ENCODE measurements around the gene MYL7. TPM values are rescaled to one million over a fixed set of nuclear protein-coding genes. Genes with fewer than 3 reads are reported as not detected.

MYL7 gene
- total RNA-seq, 1 donor from 2014 or later, result 1.6 TPM

DNA sequence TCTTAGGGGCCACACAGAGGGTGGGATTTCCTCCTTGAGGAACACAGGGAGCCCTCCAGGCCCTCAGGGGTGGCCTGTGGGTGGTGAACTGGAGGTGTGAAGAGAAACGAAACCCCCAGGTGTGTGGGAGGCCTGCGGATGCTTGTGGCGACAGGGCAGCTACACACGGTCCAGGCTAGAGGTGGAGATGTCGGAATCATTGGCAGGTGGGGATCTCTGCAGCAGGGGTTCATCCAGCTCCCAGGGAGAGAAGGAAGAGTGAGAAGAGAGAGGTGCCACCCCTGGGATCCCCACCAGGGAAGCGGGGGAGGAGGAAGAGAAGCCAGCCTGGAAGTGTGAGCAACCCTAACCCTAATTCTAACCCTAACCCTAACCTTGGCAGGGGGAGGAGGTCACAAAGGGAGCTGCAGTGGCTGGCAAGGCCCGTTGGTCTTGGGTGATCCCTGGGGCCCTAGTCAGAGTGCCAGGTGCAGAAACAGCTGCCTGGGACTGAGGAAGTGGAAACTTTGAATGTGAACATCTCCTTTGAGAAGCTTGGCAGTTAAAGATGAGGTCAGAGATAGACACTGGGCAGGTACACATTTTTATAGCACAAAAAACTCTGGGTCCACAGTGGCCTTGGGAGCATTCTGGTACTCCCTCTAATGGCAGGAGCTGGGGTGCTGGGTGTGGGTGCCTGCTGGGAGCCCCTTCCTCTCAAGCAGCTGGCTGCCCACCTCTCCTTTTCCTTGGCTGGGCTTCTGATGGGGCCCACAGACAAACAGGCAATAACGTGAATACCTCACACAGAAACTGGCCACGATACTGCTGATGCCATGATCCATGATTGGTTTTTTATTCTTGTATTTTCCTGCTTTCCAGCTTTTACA lies 43.8 kb downstream of the MYL7 start:
- Mint-ChIP-seq H3K27me3 (peaks cover 3% of the 10 kb centered on the region), H3K36me3 (no peaks in the 10 kb centered on the region), H3K9me3 (no peaks in the 10 kb centered on the region), H3K4me3 (no peak overlapping the region), H3K4me1 (ENCODE audit: unreplicated experiment) (peaks cover 10% of the 10 kb centered on the region), H3K27ac (no peak overlapping the region)
- TF ChIP-seq, protein P1, sequence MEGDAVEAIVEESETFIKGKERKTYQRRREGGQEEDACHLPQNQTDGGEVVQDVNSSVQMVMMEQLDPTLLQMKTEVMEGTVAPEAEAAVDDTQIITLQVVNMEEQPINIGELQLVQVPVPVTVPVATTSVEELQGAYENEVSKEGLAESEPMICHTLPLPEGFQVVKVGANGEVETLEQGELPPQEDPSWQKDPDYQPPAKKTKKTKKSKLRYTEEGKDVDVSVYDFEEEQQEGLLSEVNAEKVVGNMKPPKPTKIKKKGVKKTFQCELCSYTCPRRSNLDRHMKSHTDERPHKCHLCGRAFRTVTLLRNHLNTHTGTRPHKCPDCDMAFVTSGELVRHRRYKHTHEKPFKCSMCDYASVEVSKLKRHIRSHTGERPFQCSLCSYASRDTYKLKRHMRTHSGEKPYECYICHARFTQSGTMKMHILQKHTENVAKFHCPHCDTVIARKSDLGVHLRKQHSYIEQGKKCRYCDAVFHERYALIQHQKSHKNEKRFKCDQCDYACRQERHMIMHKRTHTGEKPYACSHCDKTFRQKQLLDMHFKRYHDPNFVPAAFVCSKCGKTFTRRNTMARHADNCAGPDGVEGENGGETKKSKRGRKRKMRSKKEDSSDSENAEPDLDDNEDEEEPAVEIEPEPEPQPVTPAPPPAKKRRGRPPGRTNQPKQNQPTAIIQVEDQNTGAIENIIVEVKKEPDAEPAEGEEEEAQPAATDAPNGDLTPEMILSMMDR (conservative IDR thresholded peaks at IDR 0.05), result no peak
- no peak for DNase-seq (ENCODE audit: extremely low spot score, unreplicated experiment)

DNA sequence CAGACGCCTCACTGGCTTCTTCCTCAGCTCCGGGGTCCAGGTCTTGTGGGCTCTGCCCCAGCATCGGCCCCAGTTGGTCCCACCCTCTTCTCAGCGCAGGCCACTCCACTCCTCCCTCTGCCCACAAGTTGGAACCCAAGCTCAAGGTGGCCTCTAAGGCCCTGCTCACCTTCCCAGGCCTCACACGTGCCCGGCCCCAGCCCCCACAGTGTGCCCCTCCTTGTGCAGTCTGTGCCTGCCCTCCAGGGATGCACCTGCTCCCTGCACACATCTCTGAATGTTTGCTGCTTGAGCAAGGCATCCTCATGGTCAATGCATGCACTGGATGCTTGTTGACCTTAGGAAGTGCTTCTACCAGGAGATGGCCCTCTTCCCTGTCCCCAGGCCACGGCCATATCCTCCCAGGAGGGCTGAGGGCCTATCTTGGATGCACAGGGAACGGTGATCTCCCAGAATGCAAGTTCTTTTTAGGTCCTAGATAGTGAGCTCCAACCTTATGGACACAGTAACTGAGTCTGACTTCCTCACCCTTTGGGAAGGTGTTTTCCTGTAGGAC lies 44.7 kb downstream of the MYL7 start:
- Mint-ChIP-seq H3K36me3 (no peaks in the 10 kb centered on the region), H3K27me3 (no peaks in the 10 kb centered on the region), H3K4me3 (no peak overlapping the region), H3K4me1 (ENCODE audit: unreplicated experiment) (peaks cover 8% of the 10 kb centered on the region), H3K9me3 (no peaks in the 10 kb centered on the region), H3K27ac (no peak overlapping the region)
- no peak for DNase-seq (ENCODE audit: extremely low spot score, unreplicated experiment)
- TF ChIP-seq, protein P1 (conservative IDR thresholded peaks at IDR 0.05), result no peak

DNA sequence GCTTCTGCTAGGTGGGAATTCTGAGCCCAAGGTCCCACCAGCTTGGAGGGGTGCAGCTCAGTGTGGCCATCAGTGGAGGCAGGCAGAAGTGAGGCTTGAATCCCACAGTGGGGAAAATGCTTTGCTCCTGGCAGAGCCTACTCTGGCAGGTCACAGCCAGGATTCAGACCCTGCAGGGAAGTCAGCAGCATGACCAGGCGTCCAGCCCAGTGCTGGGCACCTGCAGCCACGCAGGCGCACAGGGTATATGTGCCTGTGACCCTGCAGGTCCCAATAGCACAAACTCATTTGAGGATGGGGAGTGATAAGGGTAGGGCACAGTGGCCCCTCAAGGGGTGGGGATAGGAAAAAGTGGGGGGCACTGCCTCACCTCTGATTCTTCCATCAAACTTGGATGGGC lies 45.4 kb downstream of the MYL7 start:
- TF ChIP-seq, protein P1 (conservative IDR thresholded peaks at IDR 0.05), result no peak
- Mint-ChIP-seq H3K27ac (no peak overlapping the region), H3K36me3 (no peaks in the 10 kb centered on the region), H3K9me3 (no peaks in the 10 kb centered on the region), H3K4me3 (no peak overlapping the region), H3K4me1 (ENCODE audit: unreplicated experiment) (peaks cover 7% of the 10 kb centered on the region), H3K27me3 (no peaks in the 10 kb centered on the region)
- DNase-seq (ENCODE audit: extremely low spot score, unreplicated experiment), result no peak

DNA sequence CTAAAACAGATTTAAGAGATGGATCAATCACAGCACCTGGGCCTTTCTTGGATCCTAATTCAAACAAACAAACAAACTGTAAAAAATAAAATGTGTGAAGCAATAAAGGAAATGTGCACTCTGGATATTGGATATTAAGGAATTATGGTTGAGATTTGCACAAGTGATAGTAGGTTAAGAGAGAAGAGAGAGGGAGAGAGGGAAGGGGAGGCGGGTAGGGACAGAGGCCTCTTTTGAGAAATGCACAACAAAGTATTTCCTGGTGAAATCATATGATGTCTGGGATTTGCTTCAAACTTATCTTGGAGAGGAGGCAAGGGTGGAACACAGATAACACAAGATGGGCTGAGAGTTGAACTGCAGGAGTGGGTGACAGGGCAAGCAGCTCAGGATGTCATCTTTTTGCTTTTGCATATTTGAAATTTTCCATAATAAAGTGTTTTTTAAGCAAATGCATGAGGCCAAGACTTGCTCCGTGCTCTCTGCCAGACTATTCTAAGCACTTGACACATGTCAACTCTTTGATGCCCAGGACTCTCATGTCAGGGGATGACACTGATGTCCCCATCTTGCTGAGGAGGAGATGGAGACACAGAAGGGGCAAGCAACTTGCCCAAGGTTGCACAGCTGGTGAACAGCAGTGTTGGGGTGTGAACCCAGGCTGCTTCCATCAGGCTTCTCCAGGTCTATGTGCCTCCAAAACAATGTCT lies 46.1 kb downstream of the MYL7 start:
- Mint-ChIP-seq H3K27me3 (no peaks in the 10 kb centered on the region), H3K9me3 (no peaks in the 10 kb centered on the region), H3K36me3 (no peaks in the 10 kb centered on the region), H3K27ac (no peak overlapping the region), H3K4me1 (ENCODE audit: unreplicated experiment) (no peaks in the 10 kb centered on the region), H3K4me3 (no peak overlapping the region)
- no peak for DNase-seq (ENCODE audit: extremely low spot score, unreplicated experiment)
- TF ChIP-seq, protein P1 (conservative IDR thresholded peaks at IDR 0.05), result no peak

DNA sequence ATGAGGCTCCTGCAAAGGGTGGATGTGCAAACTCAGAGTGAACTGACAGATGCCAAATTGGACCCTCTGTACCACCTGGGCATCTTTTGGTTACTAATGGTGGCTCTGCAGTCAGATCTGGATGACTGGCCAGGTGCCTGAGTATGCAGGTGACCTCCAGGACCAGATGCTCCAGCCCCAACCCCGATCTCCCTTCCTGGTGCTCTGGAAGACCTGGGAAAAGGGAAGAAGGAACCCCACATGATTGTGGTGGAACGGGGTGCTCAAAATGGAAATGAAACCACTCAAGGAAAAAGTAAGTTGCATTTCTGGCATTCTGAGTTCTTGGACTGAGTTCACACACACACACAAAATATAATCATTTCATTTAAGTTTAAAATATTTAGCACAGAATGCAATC lies 46.8 kb downstream of the MYL7 start:
- Mint-ChIP-seq H3K27me3 (no peaks in the 10 kb centered on the region), H3K36me3 (no peaks in the 10 kb centered on the region), H3K9me3 (no peaks in the 10 kb centered on the region), H3K27ac (no peak overlapping the region), H3K4me3 (no peak overlapping the region), H3K4me1 (ENCODE audit: unreplicated experiment) (no peaks in the 10 kb centered on the region)
- DNase-seq (ENCODE audit: extremely low spot score, unreplicated experiment), result no peak
- TF ChIP-seq, protein P1 (conservative IDR thresholded peaks at IDR 0.05), result no peak

Data from type B pancreatic cell (in vitro differentiated cells).